ENCODE results near the gene SHC3. TPM values are rescaled to one million over a fixed set of nuclear protein-coding genes. Genes with fewer than 3 reads are reported as not detected.

The SHC3 gene
- total RNA-seq, 2 experiments from 2014 or later, result 0.03 TPM; not detected in 1

- Histone ChIP-seq H2AFZ (ENCODE audit: low read length) (peak overlapping the region; percentile 54; the same call in 1 of the 2 replicates), H3K36me3 (ENCODE audit: insufficient read depth, low read length) (no peaks in the 10 kb centered on the region)
- no TSS peak for BruUV-seq (replicated peaks)
Measured at GRCh38 chr9:89000973-89001916, 177.4 kb downstream of the SHC3 start.

DNA sequence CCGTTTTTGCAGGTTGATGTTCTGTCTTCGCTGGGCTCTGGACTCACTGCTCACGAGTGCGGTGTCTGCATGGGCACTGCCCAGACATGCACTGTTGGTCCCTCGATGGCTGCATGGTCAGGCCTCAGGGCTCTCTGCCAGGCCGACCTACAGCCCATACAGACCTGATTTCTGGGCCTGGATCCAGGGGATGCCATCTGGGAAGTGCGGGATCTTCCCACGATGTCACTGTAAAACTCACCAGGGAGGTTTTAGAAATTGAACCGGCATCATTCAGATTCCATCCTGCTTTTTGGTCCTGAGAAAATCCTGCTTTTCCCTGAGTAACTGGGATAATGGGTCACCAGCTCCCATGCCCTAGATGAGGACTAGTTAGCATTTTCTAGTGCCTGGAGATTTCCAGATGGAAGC, 178.2 kb downstream of the SHC3 start:
- no peaks in the 10 kb centered on the region for H3K36me3 ChIP-seq (ENCODE audit: insufficient read depth, low read length)
- H3K79me2 ChIP-seq (ENCODE audit: insufficient read depth, low read depth, low read length), result no peaks in the 10 kb centered on the region
- no peak overlapping the region for H3K4me2 ChIP-seq (ENCODE audit: low read length)
- H3K4me1 ChIP-seq (ENCODE audit: insufficient read depth, low read length, poor library complexity, severe bottlenecking), result no peaks in the 10 kb centered on the region
- H3K27ac ChIP-seq (ENCODE audit: low read depth, low read length, poor library complexity, severe bottlenecking), result no peak overlapping the region
- H4K20me1 ChIP-seq (ENCODE audit: insufficient read depth, low read length), result no peaks in the 10 kb centered on the region
- ChIA-PET CTCF (ENCODE audit: unreplicated experiment) (no interaction called here), POLR2A (no interaction called here)
- no TSS peak for BruUV-seq (replicated peaks)
- H3K9me3 ChIP-seq (ENCODE audit: low read length), result no peaks in the 10 kb centered on the region
- intact Hi-C loops (cut with micrococcal nuclease; ENCODE audit: unreplicated experiment), result loop anchor here (2.0 to 5.0 kb wide), 3 partner anchors 258 to 340 kb away; no protein-coding TSS in a partner anchor
- no peak overlapping the region for H3K4me3 ChIP-seq (ENCODE audit: low read depth, low read length, poor library complexity, severe bottlenecking)
- H2AFZ ChIP-seq (ENCODE audit: low read length), result peak overlapping the region; percentile 54; the same call in 1 of the 2 replicates
- no peaks in the 10 kb centered on the region for H3K9me2 ChIP-seq (ENCODE audit: insufficient read depth, low read length)
- no peak for DNase-seq (ENCODE audit: low spot score)
- no peak for TF ChIP-seq EZH2phosphoT487 (IDR thresholded peaks at IDR 0.05; ENCODE audit: borderline replicate concordance, low read depth, low read length)
- TF ChIP-seq, protein P1, sequence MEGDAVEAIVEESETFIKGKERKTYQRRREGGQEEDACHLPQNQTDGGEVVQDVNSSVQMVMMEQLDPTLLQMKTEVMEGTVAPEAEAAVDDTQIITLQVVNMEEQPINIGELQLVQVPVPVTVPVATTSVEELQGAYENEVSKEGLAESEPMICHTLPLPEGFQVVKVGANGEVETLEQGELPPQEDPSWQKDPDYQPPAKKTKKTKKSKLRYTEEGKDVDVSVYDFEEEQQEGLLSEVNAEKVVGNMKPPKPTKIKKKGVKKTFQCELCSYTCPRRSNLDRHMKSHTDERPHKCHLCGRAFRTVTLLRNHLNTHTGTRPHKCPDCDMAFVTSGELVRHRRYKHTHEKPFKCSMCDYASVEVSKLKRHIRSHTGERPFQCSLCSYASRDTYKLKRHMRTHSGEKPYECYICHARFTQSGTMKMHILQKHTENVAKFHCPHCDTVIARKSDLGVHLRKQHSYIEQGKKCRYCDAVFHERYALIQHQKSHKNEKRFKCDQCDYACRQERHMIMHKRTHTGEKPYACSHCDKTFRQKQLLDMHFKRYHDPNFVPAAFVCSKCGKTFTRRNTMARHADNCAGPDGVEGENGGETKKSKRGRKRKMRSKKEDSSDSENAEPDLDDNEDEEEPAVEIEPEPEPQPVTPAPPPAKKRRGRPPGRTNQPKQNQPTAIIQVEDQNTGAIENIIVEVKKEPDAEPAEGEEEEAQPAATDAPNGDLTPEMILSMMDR (conservative IDR thresholded peaks at IDR 0.05; ENCODE audit: low read length), result no peak

More at GRCh38 chr9:89000973-89001916, 177.4 kb downstream of the SHC3 start:
- H3K4me1 ChIP-seq (ENCODE audit: insufficient read depth, low read length, poor library complexity, severe bottlenecking), result no peaks in the 10 kb centered on the region
- DNase-seq (ENCODE audit: low spot score), result peak; percentile 78
- ChIA-PET POLR2A (interaction anchor here (0.7 kb wide), 1 partner anchor 374 kb away, joined by 3 read pairs; no protein-coding TSS in a partner anchor), CTCF (ENCODE audit: unreplicated experiment) (no interaction called here)
- no peaks in the 10 kb centered on the region for H3K79me2 ChIP-seq (ENCODE audit: insufficient read depth, low read depth, low read length)
- intact Hi-C loops (cut with micrococcal nuclease; ENCODE audit: unreplicated experiment), result loop anchor here (1.0 to 5.0 kb wide), 4 partner anchors 259 to 408 kb away; no protein-coding TSS in a partner anchor
- no peak overlapping the region for H3K27ac ChIP-seq (ENCODE audit: low read depth, low read length, poor library complexity, severe bottlenecking)
- H3K4me2 ChIP-seq (ENCODE audit: low read length), result no peak overlapping the region
- H3K4me3 ChIP-seq (ENCODE audit: low read depth, low read length, poor library complexity, severe bottlenecking), result no peak overlapping the region
- no peaks in the 10 kb centered on the region for H4K20me1 ChIP-seq (ENCODE audit: insufficient read depth, low read length)
- H3K9me3 ChIP-seq (ENCODE audit: low read length), result no peaks in the 10 kb centered on the region
- H3K9me2 ChIP-seq (ENCODE audit: insufficient read depth, low read length), result no peaks in the 10 kb centered on the region
- TF ChIP-seq, protein P1 (conservative IDR thresholded peaks at IDR 0.05; ENCODE audit: low read length), result peak; percentile 86
- no peak for TF ChIP-seq EZH2phosphoT487 (IDR thresholded peaks at IDR 0.05; ENCODE audit: borderline replicate concordance, low read depth, low read length)
